Measurements from ENCODE around the gene TTC23.
"Not testable (repeated sequence)": the region's sequence is repeated elsewhere in the genome, so short reads cannot be mapped to it uniquely, and the experiment has no call there.

The TTC23 gene

GRCh38 chr15:99248000-99248715 lies 1.2 kb downstream of the TTC23 start:
- no peak for DNase-seq

DNA sequence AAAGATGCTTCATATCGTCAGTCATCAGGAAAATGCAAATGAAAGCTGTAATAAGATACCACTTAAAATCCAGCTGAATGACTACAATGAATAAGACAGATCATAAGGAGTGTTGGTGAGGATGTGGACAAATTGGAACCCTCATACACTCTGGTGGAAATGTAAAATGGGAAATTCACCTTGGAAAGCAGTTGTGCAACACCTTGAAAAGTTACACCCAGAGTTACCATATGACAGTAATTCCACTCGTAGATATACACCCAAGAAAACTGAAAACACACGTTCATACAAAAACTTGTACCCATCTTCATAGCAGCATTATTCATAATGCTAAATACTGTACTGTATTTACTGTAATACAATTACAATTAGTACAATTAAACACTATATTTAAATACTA lies 2.3 kb downstream of the TTC23 start:
- no peak for DNase-seq

DNA sequence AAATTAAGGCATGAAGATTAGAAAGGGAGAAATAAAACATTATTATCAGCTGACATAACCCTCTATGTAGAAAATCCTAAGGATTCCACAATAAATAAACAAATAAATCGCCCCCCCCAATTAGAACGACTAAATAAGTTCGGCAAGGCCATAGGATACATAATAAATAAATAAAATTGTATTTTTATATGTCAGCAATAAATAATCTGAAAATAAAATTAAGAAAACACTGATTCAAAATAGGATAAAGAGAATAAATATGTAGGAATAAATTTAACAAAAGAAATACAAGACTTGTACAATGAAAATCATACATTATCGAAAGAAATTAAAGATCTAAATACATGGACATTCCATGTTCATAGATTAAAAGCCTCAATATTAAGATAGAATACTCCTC lies 5.1 kb downstream of the TTC23 start:
- DNase-seq, result no peak

DNA sequence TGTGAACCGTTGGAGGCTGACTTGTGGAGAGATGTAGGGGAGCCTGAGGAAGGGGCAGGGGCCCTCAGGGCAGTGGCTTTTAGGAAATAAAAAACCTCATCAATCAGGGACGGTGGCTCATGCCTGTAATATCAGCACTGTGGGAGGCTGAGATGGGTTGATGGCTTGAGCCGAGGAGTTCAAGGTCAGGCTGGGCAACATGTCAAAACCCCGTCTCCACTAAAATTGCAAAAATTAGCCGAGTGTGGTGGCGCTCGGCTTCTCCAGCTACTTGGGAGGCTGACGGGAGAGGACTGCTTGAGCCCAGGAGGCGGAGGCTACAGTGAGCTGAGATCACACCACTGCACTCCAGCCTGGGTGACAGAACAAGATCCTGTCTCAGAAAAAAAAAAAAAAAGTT lies 7.6 kb downstream of the TTC23 start:
- DNase-seq, result no peak

- DNase-seq, result no peak
Observed at GRCh38 chr15:99239545-99240198, 9.7 kb downstream of the TTC23 start.

DNA sequence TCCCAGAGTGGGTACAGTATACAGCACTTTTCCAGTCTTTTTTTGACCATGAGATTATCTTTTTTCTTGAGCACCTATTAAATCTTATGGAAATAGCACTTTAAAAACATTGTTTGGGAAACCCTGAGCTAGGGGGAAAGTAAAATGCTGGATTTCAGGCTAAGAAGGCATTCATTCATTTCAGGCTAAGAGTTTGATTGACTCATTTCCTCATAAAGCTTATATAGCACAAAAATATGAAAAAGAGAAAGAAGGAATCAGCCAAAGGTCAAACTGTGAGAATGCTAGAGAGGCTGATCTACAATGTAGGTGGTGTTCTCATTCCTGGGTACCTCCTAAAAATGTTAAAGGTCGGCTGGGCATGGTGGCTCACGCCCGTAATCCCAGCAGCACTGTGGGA lies 10.5 kb downstream of the TTC23 start:
- no peak for DNase-seq

DNA sequence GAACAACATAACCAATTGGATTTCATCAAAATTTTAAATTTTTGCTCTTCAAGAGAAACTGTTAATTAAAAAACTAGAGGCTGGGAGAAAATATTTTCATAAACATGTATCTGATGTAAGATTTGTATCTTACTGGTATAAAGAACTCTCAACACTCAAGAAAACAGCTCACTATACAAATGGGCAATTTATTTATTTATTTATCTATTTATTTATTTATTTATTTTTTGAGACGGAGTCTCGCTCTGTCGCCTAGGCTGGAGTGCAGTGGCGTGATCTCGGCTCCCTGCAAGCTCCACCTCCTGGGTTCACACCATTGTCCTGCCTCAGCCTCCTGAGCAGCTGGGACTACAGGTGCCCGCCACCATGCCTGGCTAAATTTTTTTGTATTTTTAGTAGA lies 15.2 kb downstream of the TTC23 start:
- not testable (repeated sequence) for DNase-seq

GRCh38 chr15:99232740-99233139 lies 16.6 kb downstream of the TTC23 start:
- no peak for DNase-seq

DNA sequence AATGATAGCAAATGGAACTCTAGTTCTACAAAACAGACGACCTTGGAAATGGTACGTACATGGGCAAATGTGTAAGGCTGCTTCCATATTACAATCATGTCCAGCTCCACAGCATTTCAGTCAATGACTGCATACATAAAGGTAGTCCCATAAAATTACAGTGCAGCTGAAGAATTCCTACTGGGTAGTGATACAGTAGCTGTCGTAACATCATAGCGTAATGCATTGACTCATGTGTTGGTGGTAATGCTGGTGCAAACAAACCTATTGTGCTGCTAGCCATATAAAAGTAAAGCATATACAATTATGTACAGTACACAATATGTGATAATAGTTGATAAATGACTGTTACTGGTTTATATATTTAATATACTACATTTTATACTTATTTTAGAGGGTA lies 18.5 kb downstream of the TTC23 start:
- no peak for DNase-seq

- DNase-seq, result no peak
Observed at GRCh38 chr15:99228120-99228770, 21.1 kb downstream of the TTC23 start.

DNA sequence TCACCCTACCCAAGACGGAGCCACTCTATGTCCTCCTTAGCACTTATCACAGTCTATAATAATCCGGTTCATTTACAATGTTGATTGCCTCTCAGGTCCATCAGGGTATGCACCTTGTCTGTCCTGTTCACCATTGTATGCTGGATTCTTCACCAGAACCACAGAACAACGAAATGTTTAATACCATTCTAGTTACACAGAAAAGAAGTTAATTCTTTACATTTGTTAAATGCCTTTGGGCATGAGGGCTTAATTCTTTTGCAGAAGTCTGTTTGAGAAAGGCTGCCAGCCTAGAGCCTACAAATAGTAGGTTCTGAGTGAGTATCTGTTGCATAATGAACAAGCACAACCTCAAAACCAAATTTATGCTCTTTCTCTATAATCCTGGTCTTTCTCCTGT lies 22.6 kb downstream of the TTC23 start:
- DNase-seq, result no peak

- no peak for DNase-seq
Observed at GRCh38 chr15:99224372-99225214, 24.8 kb downstream of the TTC23 start.

- DNase-seq, result peak; percentile 54
Observed at GRCh38 chr15:99213187-99213811, 36.1 kb downstream of the TTC23 start.

DNA sequence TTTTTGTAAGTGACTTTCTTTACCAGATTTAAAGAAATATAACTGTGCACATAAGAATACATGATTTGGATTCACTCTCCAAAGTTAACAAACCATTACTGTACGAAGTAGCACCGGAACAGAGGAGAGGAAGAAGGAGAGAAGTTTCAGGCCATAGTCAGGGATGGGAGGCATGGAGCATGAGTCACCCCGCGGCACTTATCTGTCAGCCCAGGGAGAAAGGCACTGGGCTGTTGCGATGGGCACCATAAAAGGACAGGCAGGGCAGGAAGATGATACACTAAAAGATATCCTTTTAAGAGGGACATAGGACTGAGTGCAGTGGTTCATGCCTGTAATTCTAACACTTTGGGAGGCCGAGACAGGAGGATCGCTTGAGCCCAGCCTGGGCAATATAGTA lies 37.0 kb downstream of the TTC23 start:
- peak; percentile 68 for DNase-seq

DNA sequence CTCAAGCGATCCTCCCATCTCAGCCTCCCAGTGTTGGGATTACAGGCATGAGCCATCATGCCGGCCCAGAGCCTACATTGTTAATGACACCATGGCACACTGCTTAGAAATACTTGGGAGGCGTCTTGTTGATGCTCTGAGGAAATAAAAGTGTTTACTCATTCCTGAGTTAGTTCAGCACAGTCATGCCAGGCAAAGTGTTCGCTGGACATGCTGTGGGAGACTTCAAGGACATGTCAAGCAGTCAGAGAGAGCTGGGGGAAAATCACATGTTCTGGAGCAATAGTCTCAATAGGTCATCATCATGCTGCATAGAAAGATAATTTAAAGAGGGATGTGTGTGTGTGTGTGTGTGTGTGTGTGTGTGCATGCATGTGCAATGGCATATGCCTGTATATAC lies 37.5 kb downstream of the TTC23 start:
- DNase-seq, result peak; percentile 35

DNA sequence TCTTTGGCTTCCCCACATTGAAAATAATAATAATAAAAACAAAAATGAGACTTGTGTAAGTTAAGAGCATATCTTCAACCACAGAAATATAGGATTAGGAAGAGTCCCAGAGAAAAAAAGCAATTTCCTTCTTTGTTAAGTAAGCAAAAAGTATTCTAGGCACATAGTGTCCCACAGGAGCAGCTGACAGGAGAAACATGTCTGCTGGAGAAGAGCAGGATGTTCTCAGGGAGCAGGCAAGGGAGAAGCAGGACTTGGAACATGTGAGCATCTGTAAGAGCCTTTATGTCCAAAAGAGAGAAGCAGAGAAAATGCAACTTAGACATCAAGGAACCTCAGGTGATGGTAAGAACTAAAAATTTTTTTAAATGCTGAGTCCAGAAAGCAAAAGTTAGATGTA lies 39.0 kb downstream of the TTC23 start:
- DNase-seq, result no peak

GRCh38 chr15:99209326-99209725 lies 40.1 kb downstream of the TTC23 start:
- no peak for DNase-seq

DNA sequence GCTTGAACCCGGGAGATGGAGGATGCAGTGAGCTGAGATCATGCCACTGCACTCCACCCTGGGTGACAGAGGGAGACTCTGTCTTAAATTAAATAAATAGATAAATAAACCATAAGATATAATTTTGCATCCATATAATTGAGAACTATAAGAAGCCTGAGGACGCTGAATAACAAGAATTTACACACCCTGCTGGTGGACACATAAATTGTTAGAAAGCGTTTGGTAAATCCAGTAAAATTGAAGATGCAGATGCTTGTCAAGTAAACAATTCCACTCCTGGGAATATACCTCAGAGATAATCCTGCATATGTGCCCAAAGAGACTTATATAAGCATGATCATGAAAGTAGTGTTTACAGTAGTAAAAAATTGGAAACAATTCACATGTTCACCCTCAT lies 41.7 kb downstream of the TTC23 start:
- DNase-seq, result no peak

GRCh38 chr15:99202176-99202552 lies 47.2 kb downstream of the TTC23 start:
- no peak for DNase-seq

GRCh38 chr15:99201408-99202175 lies 47.8 kb downstream of the TTC23 start:
- no peak for DNase-seq

DNA sequence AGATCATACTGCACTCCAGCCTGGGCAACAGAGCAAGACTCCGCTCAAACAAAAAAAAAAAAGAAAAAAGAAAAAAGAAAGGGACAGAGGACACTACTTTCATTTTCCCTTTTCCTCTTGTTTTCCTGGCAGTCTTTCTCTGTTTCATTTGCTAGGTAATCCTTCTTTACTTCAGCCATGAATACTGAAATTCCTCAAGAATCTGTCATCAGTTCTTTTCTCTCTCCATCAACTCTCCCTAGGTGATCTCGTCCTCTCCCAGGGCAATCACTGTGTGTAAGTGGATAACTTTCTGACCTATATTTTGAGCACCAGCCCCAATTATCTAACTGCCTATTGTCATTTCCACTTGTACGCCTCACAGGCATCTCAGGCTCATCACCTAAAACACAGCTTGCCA lies 51.5 kb downstream of the TTC23 start:
- DNase-seq, result no peak

- not testable (repeated sequence) for DNase-seq
Observed at GRCh38 chr15:99192181-99192580, 57.2 kb downstream of the TTC23 start.
